Measurements from ENCODE around the gene SGTB.

GRCh38 chr5:65769539-65769938 is 47.6 kb upstream of the SGTB start:
- TF ChIP-seq EZH2 (IDR thresholded peaks at IDR 0.05; ENCODE audit: borderline replicate concordance, insufficient read depth, low read depth, low read length, poor library complexity, severe bottlenecking), result no peak
- TF ChIP-seq, protein P1, sequence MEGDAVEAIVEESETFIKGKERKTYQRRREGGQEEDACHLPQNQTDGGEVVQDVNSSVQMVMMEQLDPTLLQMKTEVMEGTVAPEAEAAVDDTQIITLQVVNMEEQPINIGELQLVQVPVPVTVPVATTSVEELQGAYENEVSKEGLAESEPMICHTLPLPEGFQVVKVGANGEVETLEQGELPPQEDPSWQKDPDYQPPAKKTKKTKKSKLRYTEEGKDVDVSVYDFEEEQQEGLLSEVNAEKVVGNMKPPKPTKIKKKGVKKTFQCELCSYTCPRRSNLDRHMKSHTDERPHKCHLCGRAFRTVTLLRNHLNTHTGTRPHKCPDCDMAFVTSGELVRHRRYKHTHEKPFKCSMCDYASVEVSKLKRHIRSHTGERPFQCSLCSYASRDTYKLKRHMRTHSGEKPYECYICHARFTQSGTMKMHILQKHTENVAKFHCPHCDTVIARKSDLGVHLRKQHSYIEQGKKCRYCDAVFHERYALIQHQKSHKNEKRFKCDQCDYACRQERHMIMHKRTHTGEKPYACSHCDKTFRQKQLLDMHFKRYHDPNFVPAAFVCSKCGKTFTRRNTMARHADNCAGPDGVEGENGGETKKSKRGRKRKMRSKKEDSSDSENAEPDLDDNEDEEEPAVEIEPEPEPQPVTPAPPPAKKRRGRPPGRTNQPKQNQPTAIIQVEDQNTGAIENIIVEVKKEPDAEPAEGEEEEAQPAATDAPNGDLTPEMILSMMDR (IDR thresholded peaks at IDR 0.05), result no peak
